ENCODE data around the gene CRACDL. TPM values are rescaled to one million over a fixed set of nuclear protein-coding genes. Genes with fewer than 3 reads are reported as not detected.

Gene CRACDL
- total RNA-seq, 6 experiments from 2014 or later, result not detected

DNA sequence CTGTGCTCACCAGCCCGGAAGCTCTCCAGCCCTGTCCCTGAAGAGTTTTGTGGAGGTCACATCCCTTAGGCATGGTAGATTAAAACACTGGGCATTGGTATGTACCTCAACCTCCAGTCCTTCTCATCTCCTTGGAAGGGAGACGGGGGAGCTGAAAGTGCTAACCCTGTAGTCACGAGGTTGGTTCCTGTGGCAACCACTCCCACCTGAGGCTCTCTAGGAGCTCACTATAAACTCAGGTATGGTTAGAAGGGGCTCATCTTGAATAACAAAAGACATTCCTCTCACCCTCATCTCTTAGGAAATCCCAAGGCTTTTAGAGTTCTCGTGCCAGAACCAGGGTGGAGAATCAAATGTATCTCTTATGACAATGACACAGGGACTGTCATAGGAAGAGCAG lies 162.1 kb downstream of the CRACDL start:
- no peak for DNase-seq
- Mint-ChIP-seq H3K4me1 (ENCODE audit: low read depth) (peaks cover 2% of the 10 kb centered on the region; the same call in 1 of the 2 replicates), H3K27ac (no peak overlapping the region), H3K9me3 (no peaks in the 10 kb centered on the region), H3K4me3 (no peak overlapping the region), H3K36me3 (ENCODE audit: low read depth) (no peaks in the 10 kb centered on the region), H3K27me3 (ENCODE audit: insufficient read depth) (peaks cover 25% of the 10 kb centered on the region)
- TF ChIP-seq, protein P1, sequence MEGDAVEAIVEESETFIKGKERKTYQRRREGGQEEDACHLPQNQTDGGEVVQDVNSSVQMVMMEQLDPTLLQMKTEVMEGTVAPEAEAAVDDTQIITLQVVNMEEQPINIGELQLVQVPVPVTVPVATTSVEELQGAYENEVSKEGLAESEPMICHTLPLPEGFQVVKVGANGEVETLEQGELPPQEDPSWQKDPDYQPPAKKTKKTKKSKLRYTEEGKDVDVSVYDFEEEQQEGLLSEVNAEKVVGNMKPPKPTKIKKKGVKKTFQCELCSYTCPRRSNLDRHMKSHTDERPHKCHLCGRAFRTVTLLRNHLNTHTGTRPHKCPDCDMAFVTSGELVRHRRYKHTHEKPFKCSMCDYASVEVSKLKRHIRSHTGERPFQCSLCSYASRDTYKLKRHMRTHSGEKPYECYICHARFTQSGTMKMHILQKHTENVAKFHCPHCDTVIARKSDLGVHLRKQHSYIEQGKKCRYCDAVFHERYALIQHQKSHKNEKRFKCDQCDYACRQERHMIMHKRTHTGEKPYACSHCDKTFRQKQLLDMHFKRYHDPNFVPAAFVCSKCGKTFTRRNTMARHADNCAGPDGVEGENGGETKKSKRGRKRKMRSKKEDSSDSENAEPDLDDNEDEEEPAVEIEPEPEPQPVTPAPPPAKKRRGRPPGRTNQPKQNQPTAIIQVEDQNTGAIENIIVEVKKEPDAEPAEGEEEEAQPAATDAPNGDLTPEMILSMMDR (IDR thresholded peaks at IDR 0.05), result no peak

DNA sequence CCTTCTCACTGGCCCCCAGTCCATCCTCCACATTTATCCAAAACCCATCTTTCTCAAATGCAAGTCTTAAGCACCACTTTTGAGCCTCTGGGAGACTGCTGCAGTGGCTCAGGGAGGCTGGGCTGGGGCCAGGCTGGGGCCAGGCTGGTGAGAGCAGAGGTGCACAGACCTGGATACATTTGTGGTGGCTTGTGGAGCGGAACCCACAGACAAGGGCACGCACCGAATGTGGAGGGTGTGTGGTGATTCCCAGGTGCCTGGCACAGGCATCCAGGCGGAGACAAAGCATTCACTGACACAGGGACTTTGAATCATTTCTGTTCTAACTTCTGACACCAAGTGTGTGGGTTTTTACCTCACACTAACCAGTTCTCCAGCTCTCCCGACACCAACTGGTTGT lies 162.9 kb downstream of the CRACDL start:
- Mint-ChIP-seq H3K4me3 (no peak overlapping the region), H3K36me3 (ENCODE audit: low read depth) (no peaks in the 10 kb centered on the region), H3K4me1 (ENCODE audit: low read depth) (peaks cover 9% of the 10 kb centered on the region; the same call in 1 of the 2 replicates), H3K9me3 (no peaks in the 10 kb centered on the region), H3K27me3 (ENCODE audit: insufficient read depth) (peaks cover 28% of the 10 kb centered on the region), H3K27ac (no peak overlapping the region)
- TF ChIP-seq, protein P1 (IDR thresholded peaks at IDR 0.05), result no peak
- no peak for DNase-seq

- DNase-seq, result no peak
- Mint-ChIP-seq H3K4me1 (ENCODE audit: low read depth) (peaks cover 9% of the 10 kb centered on the region; the same call in 1 of the 2 replicates), H3K9me3 (no peaks in the 10 kb centered on the region), H3K4me3 (no peak overlapping the region), H3K27me3 (ENCODE audit: insufficient read depth) (peaks cover 32% of the 10 kb centered on the region), H3K36me3 (ENCODE audit: low read depth) (no peaks in the 10 kb centered on the region), H3K27ac (no peak overlapping the region)
- TF ChIP-seq, protein P1 (IDR thresholded peaks at IDR 0.05), result no peak
These were observed 163.5 kb downstream of the CRACDL start for GRCh38 chr2:98772536-98772935.

DNA sequence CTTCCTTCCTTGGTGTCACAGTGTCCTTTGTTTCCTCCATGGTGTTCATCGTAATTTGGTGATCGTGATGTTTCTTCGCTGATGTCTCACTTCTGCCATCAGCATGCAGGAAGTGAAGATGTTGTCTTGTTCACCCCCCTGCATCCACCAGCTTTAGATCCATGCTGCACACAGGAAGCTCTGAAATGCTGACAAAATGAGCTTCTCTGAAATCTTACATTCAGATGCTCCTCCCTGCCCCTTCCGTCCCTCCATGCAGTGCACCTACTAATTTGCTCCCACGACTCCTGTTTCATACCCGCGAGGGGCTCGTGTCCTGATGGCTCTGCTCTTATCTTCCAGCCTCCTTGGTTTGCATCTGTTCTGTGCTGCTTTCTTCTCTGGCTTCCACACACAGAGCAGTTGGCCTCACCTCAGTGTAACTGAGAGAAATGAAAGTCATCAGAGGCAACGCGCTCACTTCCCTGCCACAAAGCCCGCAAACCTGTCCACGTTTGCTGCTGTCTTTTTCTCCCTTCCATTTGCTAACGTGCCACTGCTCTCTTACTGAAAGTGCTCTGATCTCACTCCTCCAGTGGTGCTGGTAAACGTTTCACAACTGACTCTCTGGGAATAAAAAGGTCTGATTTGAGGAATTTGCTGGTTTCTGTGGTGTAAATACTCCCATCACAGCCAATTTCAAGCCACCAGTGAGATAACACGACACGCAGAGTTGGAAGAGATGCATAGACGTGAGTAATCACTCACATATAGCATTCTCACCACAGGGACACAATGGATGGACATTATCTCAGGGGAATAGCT lies 164.1 kb downstream of the CRACDL start:
- TF ChIP-seq, protein P1 (IDR thresholded peaks at IDR 0.05), result no peak
- no peak for DNase-seq
- H3K27me3 Mint-ChIP-seq (ENCODE audit: insufficient read depth), result peaks cover 32% of the 10 kb centered on the region
- peaks cover 9% of the 10 kb centered on the region; the same call in 1 of the 2 replicates for H3K4me1 Mint-ChIP-seq (ENCODE audit: low read depth)
- no peak overlapping the region for H3K4me3 Mint-ChIP-seq
- no peaks in the 10 kb centered on the region for H3K9me3 Mint-ChIP-seq
- no peaks in the 10 kb centered on the region for H3K36me3 Mint-ChIP-seq (ENCODE audit: low read depth)
- H3K27ac Mint-ChIP-seq, result no peak overlapping the region

- no peaks in the 10 kb centered on the region for H3K36me3 Mint-ChIP-seq (ENCODE audit: low read depth)
- H3K9me3 Mint-ChIP-seq, result no peaks in the 10 kb centered on the region
- peaks cover 9% of the 10 kb centered on the region; the same call in 1 of the 2 replicates for H3K4me1 Mint-ChIP-seq (ENCODE audit: low read depth)
- H3K27me3 Mint-ChIP-seq (ENCODE audit: insufficient read depth), result peaks cover 37% of the 10 kb centered on the region
- TF ChIP-seq, protein P1 (IDR thresholded peaks at IDR 0.05), result no peak
- H3K27ac Mint-ChIP-seq, result no peak overlapping the region
- H3K4me3 Mint-ChIP-seq, result no peak overlapping the region
- no peak for DNase-seq
These were observed 164.8 kb downstream of the CRACDL start for GRCh38 chr2:98771264-98771663.
